Measurements from ENCODE around the gene KCNJ1. TPM values are rescaled to one million over a fixed set of nuclear protein-coding genes. Genes with fewer than 3 reads are reported as not detected.

The KCNJ1 gene
- total RNA-seq, 1 donor from 2014 or later = not detected

DNA sequence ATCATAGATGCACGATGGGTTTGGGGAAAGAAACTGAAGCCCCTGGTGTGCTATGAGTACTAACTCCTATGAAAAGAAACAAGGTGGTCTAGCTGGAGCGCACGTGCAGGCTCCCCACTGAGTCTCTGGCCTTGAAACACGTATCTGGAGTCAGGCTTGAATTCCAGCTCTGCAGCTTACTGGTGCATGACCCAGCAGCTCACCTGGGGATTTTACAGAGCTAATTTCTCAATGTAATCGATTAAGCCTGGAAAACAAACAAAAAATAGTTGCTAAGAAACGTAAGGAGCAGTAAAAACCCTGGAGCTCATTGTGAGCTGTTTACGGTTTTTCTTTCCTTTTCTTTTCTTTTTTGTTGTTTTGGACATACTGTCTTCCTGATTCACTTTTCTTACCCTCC lies 12.3 kb downstream of the KCNJ1 start:
- no peak for DNase-seq (ENCODE audit: extremely low read depth, low read depth, low spot score)

DNA sequence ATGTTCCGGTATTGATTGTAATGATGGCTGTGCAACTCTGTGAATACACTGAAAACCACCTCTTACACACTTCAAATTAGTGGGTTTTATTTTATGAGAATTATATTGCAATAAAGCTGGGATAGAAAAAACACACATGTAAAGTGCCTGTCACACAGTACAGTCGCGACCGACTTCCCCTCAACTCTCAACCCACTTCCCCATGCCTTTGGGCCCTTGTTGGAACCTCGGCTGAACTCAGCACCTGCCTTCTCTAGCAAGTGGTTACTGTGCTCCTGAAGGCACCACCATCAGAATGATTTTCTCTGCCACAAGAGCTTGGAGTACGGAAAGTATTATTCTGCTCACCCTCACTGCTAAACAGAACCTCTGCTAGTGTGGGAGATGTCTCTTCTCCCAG lies 13.5 kb downstream of the KCNJ1 start:
- no peak for DNase-seq (ENCODE audit: extremely low read depth, low read depth, low spot score)

DNA sequence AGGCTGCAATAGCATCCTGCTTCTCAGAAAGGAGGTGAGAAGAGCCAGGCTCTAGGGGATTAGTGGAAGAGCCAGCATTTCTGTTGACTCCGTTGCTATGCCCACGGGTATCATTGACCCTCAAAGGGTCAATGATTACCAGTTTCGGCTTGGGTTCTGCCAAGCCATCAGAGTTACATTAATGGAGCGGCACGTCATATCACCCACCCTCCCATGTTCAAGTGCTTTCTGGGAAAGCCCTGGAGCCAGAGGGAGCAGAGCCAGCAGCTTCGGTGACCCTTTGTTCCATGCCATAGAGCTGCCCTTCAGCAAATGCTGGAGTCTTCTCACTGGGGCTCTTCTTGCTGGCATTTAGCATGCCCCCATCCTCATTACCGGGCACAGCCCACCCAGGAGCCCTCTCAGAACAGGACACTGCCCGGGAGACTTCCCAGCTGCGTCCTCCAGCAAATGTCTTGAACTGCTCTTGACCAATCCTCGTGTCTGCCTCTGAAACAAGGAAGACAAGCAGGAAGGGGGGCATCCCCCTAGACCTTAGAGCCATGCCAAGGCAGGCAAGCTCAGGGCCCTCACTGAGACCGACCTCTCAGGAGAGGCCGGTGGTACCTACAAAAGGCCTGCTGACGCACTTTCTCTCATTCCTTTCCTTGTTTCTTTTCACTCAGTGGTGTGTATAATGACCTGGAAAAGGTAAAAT lies 14.6 kb downstream of the KCNJ1 start:
- DNase-seq (ENCODE audit: extremely low read depth, low read depth, low spot score) = no peak

DNA sequence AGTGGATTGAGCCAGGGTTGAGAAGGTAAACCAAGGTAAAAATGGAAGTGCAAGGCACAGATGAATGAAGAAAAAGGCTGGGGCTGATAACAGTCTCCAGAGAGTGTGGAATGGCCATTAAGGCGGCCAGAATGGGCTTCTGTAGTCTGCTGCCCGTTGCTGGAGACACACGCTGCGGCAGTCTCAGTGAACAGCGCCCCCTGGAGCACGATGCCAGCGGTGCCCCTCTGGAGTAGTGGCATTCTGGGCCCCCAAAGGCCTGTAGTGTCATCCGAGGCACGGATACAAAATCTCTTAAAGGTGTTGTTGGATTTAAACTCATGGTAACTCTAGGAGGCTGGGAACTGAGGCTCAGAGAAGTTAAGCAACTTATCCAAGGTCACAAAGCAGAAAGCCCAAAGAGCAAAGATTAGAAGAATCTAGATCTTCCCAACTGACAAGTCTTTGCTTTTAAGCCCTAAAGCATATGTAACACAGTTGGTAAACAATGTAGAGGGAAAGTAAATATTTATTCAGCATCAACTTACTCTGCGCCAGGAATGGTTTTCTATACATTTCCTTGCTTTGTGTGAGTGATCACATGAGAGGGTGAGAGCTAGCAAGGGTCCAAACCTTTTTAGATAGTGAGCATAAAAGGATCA lies 18.2 kb downstream of the KCNJ1 start:
- DNase-seq (ENCODE audit: extremely low read depth, low read depth, low spot score) = no peak

DNA sequence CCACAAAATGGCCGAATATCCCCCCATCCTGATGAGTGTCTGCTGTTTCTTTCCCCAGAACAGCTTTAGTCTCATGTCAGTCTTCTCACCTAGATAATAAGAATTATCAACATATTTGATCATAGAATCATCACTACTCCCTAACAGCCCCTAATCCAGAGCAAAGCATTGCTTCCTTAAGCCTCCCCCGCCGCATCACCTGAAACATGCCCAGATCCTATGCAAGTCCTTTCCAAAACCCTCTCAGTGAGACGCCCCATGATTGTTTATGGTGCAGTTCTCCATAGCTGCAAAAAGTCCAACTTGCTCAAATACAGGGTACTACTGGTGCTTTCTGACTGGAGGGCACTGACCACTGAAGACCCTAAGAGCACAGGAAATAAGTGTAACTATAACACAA lies 20.1 kb downstream of the KCNJ1 start:
- no peak for DNase-seq (ENCODE audit: extremely low read depth, low read depth, low spot score)

DNA sequence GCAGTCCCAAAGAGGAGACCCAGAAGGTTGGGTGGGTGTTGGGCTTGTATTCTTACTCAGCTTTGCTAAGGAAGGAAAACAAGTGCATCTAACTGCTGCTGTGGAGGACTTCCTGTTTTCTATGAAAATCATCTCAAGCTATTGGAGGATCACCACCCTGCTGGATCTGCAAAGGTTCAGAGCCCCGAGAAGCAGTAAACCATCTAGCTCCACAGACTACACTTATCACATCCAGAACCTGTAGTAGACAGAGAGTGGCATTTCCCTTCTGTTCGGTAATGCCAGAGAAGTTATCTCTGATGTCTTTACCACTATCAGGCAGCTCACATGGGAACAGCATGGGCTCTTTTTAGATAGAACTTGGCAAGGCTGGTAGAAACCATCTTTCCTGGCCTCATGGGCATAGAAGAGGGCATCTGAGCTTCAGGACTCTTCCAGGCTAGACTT lies 21.7 kb downstream of the KCNJ1 start:
- DNase-seq (ENCODE audit: extremely low read depth, low read depth, low spot score) = no peak

DNA sequence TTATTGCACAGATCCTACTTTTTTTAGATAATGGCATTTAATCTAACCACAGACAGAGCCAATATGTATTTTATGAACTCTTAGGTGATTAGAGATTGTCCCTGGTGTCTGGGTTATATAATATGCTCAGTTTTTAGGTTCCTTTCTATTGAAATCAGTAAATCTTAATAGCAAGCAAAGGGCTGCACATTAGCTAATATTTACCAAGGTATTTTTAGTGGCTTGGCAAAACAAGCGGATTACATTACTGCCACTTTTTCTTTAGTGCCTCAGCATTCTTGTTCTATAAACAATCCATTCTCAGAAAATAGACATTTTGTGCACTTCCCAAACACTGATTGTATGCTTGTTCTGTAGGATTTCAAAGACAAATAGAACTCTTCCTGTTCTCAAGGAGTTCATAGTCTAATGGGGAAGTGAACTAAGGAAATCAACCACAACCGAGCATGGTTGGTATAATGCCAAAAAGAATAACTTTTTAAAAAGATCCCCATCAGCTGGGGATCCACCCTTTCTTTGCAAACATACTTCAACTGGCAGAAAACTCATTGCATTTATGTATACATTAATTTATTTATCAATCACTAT lies 23.8 kb downstream of the KCNJ1 start:
- DNase-seq (ENCODE audit: extremely low read depth, low read depth, low spot score) = no peak

DNA sequence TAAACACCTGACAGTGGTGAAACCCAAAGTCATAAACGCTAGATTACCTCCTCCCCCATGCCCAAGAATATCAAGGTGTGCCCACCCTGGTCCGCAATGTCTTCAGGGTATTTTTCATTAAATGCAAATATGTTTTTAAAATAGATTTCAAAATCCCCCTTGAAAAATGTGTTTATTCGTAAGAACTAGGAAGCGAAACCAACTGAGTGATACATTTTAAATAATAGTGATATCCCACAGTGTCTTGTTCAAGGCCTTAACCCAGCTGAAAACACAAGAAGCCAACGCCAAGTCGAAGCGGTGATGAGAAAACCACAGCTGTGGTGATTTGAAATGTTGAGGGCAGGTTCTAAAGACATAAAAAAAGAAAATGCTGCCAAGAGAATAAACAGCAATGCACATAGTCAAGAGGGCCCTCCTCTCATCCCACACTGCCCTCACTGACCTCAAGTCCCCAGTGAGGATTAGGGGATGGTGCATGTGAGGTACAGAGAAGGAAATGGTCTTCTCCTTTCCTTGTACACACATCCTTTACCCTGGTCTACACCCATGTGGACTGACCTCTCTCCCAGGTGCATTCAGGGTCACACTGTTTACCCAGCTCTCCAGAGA lies 25.5 kb downstream of the KCNJ1 start:
- DNase-seq (ENCODE audit: extremely low read depth, low read depth, low spot score) = no peak

DNA sequence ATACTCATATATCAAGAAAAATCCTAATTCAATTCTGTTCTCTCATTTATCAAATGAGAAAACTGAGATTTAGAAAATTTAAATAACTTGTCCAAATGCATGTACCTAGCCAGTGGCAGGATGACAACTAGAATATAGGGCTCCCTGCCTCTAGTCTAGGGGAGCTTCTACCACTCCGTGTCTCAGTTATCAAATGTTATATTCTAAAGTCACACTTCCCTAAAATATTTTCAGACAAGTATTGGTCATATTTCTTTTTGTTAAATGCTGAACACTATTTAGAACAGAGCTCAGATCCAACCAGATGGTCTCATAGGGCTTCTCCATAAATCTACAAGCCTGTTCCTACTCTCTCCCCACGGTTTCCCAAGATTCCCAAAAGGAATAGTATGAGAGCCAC lies 26.3 kb downstream of the KCNJ1 start:
- no peak for DNase-seq (ENCODE audit: extremely low read depth, low read depth, low spot score)

DNA sequence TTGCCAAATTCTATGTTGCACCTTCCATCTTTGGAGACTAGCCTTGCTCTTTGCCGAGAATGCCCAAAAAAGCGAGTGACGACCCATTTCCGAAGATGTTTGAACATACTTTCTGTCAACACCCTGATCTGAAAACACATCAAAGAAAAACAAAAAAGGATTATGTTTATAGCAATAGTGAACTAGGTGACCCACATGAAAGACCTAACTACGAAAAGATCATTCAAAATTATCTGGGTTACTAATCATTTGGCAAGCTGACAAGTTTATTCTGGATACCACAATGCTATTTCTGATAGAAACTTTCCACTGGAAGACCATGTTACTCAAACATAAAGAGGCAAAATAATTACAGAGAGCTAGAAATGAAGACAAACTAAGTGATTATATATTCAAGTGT lies 27.0 kb downstream of the KCNJ1 start:
- DNase-seq (ENCODE audit: extremely low read depth, low read depth, low spot score) = no peak

DNA sequence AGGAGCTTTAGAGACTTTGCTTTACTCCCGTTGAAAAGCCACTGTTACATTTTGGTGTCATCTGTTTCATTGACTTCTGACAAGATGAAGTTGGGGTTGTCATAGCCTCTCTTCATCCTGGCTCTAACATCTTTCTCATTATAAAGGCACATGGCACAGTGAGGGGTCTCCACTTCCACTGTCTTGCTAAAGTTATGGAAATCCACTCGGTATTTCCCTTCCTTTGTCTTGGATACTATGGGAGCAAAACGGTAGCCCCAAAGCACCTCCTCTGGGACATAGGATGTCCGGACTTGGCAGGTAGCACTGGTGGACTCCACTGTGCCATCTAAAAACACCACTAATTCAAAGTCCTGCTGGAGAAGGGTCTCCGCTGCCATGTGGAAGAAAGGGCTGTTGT lies 28.0 kb downstream of the KCNJ1 start:
- DNase-seq (ENCODE audit: extremely low read depth, low read depth, low spot score) = no peak

DNA sequence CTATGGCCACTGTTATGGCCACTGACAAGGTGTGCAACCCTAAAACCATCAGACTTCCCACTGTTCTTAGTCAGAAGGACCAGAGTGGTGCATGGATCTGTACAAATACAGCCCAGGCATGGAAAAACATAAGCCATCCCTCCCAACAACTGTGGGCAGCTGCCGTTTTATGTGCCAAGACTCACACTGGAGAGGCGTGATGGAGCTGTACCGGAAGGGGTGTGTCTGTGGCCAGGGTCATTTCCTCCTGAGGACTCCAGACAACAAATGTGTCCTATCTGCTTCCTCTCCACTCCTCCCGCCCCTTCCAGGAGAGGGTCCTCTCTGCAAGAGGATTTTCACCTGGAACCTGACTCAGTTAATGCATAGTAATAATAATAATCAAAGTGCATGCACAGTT lies 29.5 kb downstream of the KCNJ1 start:
- DNase-seq (ENCODE audit: extremely low read depth, low read depth, low spot score) = no peak

DNA sequence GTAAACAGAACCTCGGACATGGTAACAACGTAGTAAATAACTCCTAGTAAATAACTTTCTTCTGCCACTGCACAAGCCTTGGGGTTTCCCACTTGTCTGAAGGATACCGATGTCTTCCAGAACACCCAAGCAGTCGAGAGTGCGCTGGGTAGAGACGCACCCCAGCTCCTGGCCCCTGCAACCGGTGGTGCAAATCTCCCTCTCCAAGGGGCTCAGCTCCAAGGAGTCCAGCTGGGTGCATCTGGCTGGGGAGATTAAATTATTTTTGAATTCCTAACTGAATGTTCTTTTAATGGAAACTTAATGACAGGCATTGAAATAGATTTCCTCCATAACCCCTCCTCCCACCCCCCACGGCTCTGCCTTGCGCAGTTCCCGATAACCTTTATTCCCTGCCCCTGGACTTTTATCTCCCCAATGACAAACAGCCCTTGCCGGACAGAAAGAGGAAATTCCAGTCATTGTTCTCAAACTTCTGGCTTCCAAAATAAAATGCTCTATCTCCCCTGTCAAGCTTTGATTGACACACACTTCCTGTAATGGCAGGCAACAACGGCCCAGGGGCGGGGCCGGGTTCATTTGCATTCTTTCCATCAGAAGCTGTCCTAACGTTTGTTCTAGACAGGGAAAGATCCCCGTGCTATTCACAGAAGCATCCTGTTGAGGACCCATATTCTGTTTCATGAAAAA lies 31.2 kb downstream of the KCNJ1 start:
- DNase-seq (ENCODE audit: extremely low read depth, low read depth, low spot score) = no peak

DNA sequence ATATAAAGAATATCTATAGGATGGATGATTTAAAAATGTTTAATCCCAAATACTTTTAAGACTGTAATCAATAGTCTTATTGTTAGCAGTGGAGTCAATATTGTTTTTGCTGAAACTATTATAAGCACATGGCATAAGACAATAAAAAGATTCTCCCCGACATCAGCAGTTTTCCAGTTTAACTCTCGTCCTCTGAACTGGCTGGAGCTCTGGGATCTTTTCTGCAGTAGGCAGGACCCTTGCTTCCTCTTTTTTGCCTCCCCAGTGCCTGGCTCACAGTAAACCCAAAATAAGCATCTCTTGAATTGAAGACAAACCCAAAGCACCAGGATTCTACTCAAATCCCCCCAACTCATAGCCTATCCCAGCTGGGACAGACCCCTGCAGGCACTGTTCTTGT lies 32.9 kb downstream of the KCNJ1 start:
- no peak for DNase-seq (ENCODE audit: extremely low read depth, low read depth, low spot score)

DNA sequence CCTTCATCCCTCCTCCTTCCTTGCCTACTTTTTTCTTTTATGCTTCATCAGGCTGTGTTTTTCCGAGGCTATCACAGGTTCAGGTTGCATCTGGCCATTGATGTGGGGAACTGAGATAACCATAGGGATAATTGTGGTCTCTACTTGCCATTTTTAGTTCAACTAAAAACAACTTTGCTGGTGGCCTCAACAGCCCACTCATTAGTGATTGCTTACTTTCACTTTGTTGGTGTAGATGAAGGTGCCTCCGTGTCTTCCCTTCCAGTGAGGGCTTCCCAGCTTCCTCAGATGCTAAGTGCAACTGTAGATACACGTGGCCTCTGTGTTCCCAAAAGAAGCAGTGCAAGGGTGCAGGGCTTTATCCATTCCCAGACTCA lies 35.0 kb downstream of the KCNJ1 start:
- DNase-seq (ENCODE audit: extremely low read depth, low read depth, low spot score) = no peak

DNA sequence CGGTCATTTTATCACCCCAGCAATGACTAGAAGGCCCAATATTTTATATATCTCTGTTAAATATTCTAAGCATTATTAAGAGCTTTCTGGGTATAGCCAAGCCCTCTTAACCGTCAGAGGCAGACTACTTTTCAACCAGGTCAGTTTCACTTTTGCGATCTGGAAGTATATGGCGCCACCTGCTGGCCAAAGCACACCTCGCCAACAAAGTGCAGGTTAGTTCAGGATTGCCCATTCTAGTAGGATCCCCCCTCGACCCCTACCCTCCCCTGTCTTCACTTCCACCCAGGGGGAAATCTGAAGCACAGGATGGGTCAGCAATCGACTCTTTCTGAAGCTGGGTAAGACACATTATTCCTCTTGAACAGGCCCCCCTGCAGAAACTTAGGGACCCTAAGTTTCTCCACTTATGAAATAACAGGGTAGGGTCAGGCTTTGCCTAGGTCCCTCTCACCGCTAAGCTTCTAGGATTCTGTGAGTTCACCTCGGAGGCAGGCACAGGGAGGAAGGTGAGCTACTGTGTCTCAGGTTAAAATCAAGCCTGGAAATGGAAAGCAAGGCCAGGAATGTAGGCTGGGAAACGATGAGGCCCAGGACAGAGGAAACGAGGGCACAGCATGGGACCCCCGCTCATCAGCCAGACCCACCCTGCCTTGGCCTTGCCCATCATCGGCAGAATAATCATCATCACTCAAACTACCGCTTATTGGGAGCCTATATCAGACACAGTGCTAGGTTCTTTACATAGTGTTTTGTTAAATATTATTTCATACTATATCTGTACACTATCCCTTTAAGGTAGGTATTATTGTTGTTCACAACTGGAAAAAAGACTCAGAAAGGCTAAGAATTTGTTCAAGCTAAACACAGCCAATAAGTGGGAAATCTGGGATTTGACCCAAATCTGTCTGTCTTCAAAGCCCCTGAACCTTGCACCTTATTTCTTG lies 35.6 kb downstream of the KCNJ1 start:
- DNase-seq (ENCODE audit: extremely low read depth, low read depth, low spot score) = peak; percentile 76

DNA sequence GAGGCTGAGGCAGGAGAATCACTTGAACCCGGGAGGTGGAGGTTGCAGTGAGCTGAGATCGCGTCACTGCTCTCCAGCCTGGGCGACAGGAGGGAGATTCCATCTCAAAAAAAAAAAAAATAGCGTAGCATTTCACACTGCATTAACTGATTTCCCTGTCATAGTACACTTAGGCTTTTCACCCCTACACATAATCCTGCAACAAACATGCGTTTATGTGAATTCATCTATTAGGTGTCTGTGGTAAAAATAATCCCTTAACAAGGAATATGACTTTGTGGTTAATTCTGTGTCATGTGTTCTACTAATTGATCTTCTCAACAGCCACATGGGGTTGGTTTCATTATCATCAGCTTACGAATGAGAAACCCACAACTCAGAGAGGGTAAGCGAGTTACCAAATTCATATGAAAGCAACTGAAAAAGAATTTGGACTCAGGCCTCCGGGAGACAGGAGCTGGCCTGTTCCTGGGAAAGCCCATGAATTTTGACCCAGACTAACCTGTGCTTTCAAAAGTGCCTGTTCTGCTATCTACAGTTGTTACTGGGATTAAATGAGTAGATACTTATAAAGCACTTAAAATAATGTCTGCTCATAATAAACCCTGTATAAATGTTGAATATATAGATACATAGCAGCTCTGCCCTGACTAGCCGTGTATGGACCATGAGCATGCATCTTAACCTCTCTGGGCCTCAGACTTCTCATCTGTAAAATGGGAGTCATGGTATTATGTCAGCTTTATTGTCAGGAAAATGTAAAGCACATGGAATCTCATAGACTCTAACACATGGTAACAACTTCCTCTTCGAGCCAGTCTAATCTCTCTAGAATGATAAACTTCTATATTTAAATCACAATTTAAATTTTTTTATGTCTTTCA lies 36.6 kb downstream of the KCNJ1 start:
- no peak for DNase-seq (ENCODE audit: extremely low read depth, low read depth, low spot score)

DNA sequence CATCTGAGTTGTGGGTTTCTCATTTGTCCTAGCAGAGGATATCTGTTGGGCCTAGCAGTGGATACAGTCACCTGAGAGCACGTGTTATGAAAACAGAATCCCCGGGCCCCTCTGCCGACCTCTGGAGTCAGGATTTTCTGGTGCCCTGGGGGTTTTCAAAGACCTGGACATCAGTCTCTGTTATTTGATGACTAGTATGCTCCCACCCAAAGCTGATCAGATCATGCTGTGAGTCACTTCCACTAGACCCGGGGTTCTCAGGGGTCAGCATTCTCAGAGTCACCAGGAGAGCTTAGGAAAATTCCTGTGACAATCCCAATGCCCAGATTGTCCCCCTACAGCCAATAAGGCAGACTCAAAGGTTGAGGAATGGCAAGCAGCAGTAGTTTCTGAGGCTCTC lies 38.7 kb downstream of the KCNJ1 start:
- no peak for DNase-seq (ENCODE audit: extremely low read depth, low read depth, low spot score)

DNA sequence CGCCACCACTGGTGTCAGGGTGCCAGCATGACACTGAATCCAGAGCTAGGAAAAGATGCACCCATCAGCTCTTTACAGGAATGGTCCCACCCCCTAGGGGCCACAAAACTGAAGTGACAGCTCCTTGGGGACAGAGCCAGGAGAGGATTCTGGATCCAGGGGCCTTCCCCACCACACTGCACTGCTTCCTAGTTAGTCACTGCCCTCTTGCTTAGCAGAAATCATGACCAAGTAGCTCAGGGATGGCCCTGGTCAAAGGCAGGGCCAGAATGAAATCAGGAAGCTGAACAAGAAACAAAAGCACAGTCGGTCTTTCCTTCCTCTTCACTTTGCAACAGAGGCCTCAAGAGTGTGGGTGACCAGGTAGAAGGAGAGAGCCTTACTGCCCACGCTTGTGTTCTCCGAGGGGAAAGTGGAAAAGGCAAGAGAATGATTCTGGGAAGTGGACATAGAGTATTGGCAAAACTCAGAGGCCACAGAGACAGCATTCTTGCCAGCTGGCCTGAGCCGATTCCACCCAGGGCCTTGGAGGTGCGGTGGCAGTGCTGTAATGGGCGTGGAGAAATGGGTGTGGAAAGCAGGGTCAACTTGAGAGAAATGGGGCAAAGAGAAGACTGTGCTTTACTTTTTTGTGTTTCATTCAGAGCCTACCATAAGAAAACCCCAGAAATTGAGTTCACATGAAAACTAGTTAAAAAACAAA lies 39.8 kb downstream of the KCNJ1 start:
- no peak for DNase-seq (ENCODE audit: extremely low read depth, low read depth, low spot score)

Data from glomerular endothelial cell (primary cell).